Endothelial cell of umbilical vein (primary cell): ENCODE data around the gene AUH. TPM values are rescaled to one million over a fixed set of nuclear protein-coding genes. Genes with fewer than 3 reads are reported as not detected.

Experiments
- BruUV-seq: library from RNA; stranded (reverse); fragments of 400-500 nt; replicated peaks from 2 replicates; lab custom pipeline; 2021; lab: Mats Ljungman, UMichigan
- CTCF ChIA-PET: fragments of 300-600, 350-600 bp; sonication (Branson Sonifier 250); formaldehyde crosslinking; loops from one replicate; lab custom pipeline; 2021; ENCODE audit warnings: antibody characterized with exemption, inconsistent platforms; lab: Charles Lee
- POLR2A ChIA-PET: fragments of 300-600, 350-600 bp; sonication (Branson Sonifier 250); formaldehyde crosslinking; loops from one replicate; lab custom pipeline; 2021; ENCODE audit warnings: antibody characterized with exemption, inconsistent platforms; lab: Charles Lee
- DNase-seq: peaks from one replicate; pipeline ENCODE4 v3.0.0-alpha.2; 2011; ENCODE audit warnings: low read depth, low spot score
- FAIRE-seq: peaks from 2 replicates; lab custom pipeline; 2011; peaks lifted over from hg19 to GRCh38; lab: Jason Lieb, UNC
- H2AFZ ChIP-seq: 2 replicates; pipeline ENCODE4 v1.6.0; 2012; ENCODE audit warnings: low read depth, low read length, control low read depth, inconsistent platforms
- H3K27ac ChIP-seq: 2 replicates; pipeline ENCODE4 v1.5.1; 2011; ENCODE audit warnings: low read depth, mild to moderate bottlenecking, control low read depth, low read length, moderate library complexity; ENCODE audit not compliant: insufficient read depth
- H3K27me3 ChIP-seq, 2 experiments: 2 replicates each; pipeline versions ENCODE4 v1.6.0 to v1.6.1; 2011; ENCODE audit warnings: low read length in 2 of 2, mixed read lengths in 1 of 2; ENCODE audit not compliant: control insufficient read depth in 2 of 2, insufficient read depth in 2 of 2
- H3K36me3 ChIP-seq, 2 experiments: 2 replicates in 1 of 2; 3 replicates in 1 of 2; pipeline ENCODE4 v1.5.1; 2011; ENCODE audit warnings: low read length in 2 of 2, mild to moderate bottlenecking in 1 of 2, moderate library complexity in 1 of 2; ENCODE audit not compliant: control insufficient read depth in 2 of 2, insufficient read depth in 2 of 2; ENCODE audit errors: extremely low read depth in 1 of 2
- H3K4me1 ChIP-seq: 3 replicates; pipeline ENCODE4 v1.5.1; 2011; ENCODE audit warnings: mild to moderate bottlenecking, low read length; ENCODE audit not compliant: control insufficient read depth, insufficient read depth; ENCODE audit errors: extremely low read depth
- H3K4me2 ChIP-seq: 2 replicates; pipeline ENCODE4 v1.6.1; 2011; ENCODE audit warnings: low read length, control low read depth, mixed read lengths; ENCODE audit not compliant: insufficient read depth
- H3K4me3 ChIP-seq, 3 experiments: fragments of 200-600 bp in 1 of 3; sonication (generic), shearing (Covaris generic) in 1 of 3; replicated peaks in 1 of 3; 2 replicates each; pipeline ENCODE4 v1.5.1; 2011 to 2016; ENCODE audit warnings: control low read depth in 3 of 3, low read length in 3 of 3, mild to moderate bottlenecking in 2 of 3, inconsistent platforms in 1 of 3, low read depth in 1 of 3, moderate library complexity in 1 of 3; ENCODE audit not compliant: insufficient read depth in 1 of 3
- H3K79me2 ChIP-seq: 2 replicates; pipeline ENCODE4 v1.6.0; 2012; ENCODE audit warnings: low read length, inconsistent platforms; ENCODE audit not compliant: control insufficient read depth, insufficient read depth
- H3K9ac ChIP-seq: replicated peaks from 2 replicates; pipeline ENCODE3; 2011; ENCODE audit warnings: low read length, control low read depth; ENCODE audit not compliant: insufficient read depth; ENCODE audit errors: extremely low read depth
- H3K9me1 ChIP-seq: replicated peaks from 3 replicates; pipeline ENCODE4 v1.6.0; 2011; ENCODE audit warnings: mild to moderate bottlenecking, low read length; ENCODE audit not compliant: control insufficient read depth, insufficient read depth; ENCODE audit errors: extremely low read depth
- H3K9me3 ChIP-seq: replicated peaks from 2 replicates; pipeline ENCODE4 v1.5.1; 2012; ENCODE audit warnings: low read length, inconsistent platforms; ENCODE audit not compliant: control insufficient read depth, insufficient read depth
- H4K20me1 ChIP-seq: replicated peaks from 2 replicates; pipeline ENCODE3; 2011; ENCODE audit warnings: mild to moderate bottlenecking, low read length; ENCODE audit not compliant: control insufficient read depth, insufficient read depth; ENCODE audit errors: extremely low read depth
- CTCF ChIP-seq, 2 donors: IDR thresholded peaks; 1 replicate in 1 of 2; 2 replicates in 1 of 2; pipeline ENCODE4 v1.5.1; 2011; ENCODE audit warnings: low read length in 2 of 2, mild to moderate bottlenecking in 2 of 2, moderate library complexity in 2 of 2, control low read depth in 1 of 2, inconsistent platforms in 1 of 2, low read depth in 1 of 2; ENCODE audit not compliant: insufficient read depth in 1 of 2; ENCODE audit errors: extremely low read depth in 1 of 2
- EZH2 ChIP-seq: IDR thresholded peaks from 2 replicates; pipeline ENCODE4 v1.6.1; 2012; ENCODE audit warnings: borderline replicate concordance, low read depth, mild to moderate bottlenecking, moderate library complexity, low read length, inconsistent platforms; ENCODE audit not compliant: severe bottlenecking
- FOS ChIP-seq: IDR thresholded peaks from 2 replicates; pipeline ENCODE4 v1.6.1; 2011; ENCODE audit warnings: mild to moderate bottlenecking, low read length, moderate library complexity, borderline replicate concordance; ENCODE audit not compliant: insufficient read depth
- GATA2 ChIP-seq: IDR thresholded peaks from 2 replicates; pipeline ENCODE4 v1.7.0; 2011; ENCODE audit warnings: low read depth, mild to moderate bottlenecking, moderate library complexity, mixed read lengths, low read length; ENCODE audit not compliant: insufficient read length, insufficient read depth
- JUN ChIP-seq: IDR thresholded peaks from 2 replicates; pipeline ENCODE4 v1.6.1; 2011; ENCODE audit warnings: borderline replicate concordance, low read depth; ENCODE audit not compliant: insufficient read length, insufficient read depth
- MAX ChIP-seq: IDR thresholded peaks from 2 replicates; pipeline ENCODE4 v1.6.1; 2011; ENCODE audit not compliant: insufficient read depth, insufficient read length
- MYC ChIP-seq: IDR thresholded peaks from one replicate; pipeline ENCODE4 v1.6.1; 2011; ENCODE audit warnings: mild to moderate bottlenecking, low read depth, low read length
- POLR2A ChIP-seq: IDR thresholded peaks from 2 replicates; pipeline ENCODE4 v1.6.1; 2012; ENCODE audit warnings: low read depth, mild to moderate bottlenecking, control low read depth, low read length
- POLR2AphosphoS5 ChIP-seq: IDR thresholded peaks from 2 replicates; pipeline ENCODE4 v1.6.1; 2012; ENCODE audit warnings: low read depth, mild to moderate bottlenecking, control low read depth, low read length, moderate library complexity; ENCODE audit not compliant: insufficient read depth
- dilution Hi-C: fragments of 300-500 bp; cut with MboI; formaldehyde crosslinking; loops from one replicate; pipeline ENCODE4 v1.15.0; 2019; ENCODE audit warnings: low sequenced_read_pairs; ENCODE audit not compliant: extremely low pct_ligation_motif_present
- intact Hi-C: fragments of 100-400 bp; cut with micrococcal nuclease; formaldehyde crosslinking; loops from one replicate; pipeline ENCODE4 v1.10.0; 2022
- polyA plus RNA-seq, 4 experiments: library from polyadenylated mRNA; depleted of rRNA in 3 of 4; stranded (reverse) in 3 of 4; unstranded in 1 of 4; fragments of >200 nt; gene quantifications; 2 replicates each; pipeline versions ENCODE4 v1.2.1 to v1.2.3, GENCODE V29; 2011 to 2012; ENCODE audit warnings: missing spikeins in 1 of 4
- total RNA-seq: library from RNA; stranded (reverse); gene quantifications from 2 replicates; pipeline ENCODE4 v1.2.3, GENCODE V29; 2021

AUH gene
- total and polyA plus RNA-seq, 2 donors (not counting 3 experiments of a cell fraction or from before 2014, with no cell fraction given) = 2.3 to 9.2 TPM

GRCh38 chr9:91221332-91221731 lies 140.4 kb downstream of the AUH start:
- H3K4me3 ChIP-seq = no peak overlapping the region
- no peak overlapping the region for H3K27ac ChIP-seq
- H3K36me3 ChIP-seq = no peaks in the 10 kb centered on the region
- H2AFZ ChIP-seq = no peak overlapping the region
- H3K9me3 ChIP-seq = no peaks in the 10 kb centered on the region
- no peaks in the 10 kb centered on the region for H3K9me1 ChIP-seq
- BruUV-seq = no TSS peak
- no peaks in the 10 kb centered on the region for H3K79me2 ChIP-seq
- no peak overlapping the region for H3K9ac ChIP-seq
- H4K20me1 ChIP-seq = no peaks in the 10 kb centered on the region
- dilution Hi-C loops (no loop called here), intact Hi-C loops (no loop called here)
- FAIRE-seq (no peak), DNase-seq (no peak)
- no peaks in the 10 kb centered on the region for H3K4me1 ChIP-seq
- no peak overlapping the region for H3K4me2 ChIP-seq
- ChIA-PET CTCF (interaction anchor here (0.6 to 0.9 kb wide), 2 partner anchors 22 to 184 kb away, joined by 3 read pairs; no protein-coding TSS in a partner anchor), POLR2A (no interaction called here)
- H3K27me3 ChIP-seq = no peaks in the 10 kb centered on the region
- TF ChIP-seq MYC = no peak
- TF ChIP-seq MAX = no peak
- no peak for TF ChIP-seq GATA2
- TF ChIP-seq POLR2AphosphoS5 = no peak
- TF ChIP-seq CTCF (IDR thresholded peaks at IDR 0.05; ENCODE audit: extremely low read depth in 1 of 2, insufficient read depth in 1 of 2, low read depth in 1 of 2, low read length in 2 of 2) = no peak
- no peak for TF ChIP-seq FOS
- TF ChIP-seq POLR2A = no peak
- no peak for TF ChIP-seq JUN
- no peak for TF ChIP-seq EZH2
